NCI-H510A (cell line): Measurements from ENCODE around the gene TM9SF2.
"Not testable (repeated sequence)": the region's sequence is repeated elsewhere in the genome, so short reads cannot be mapped to it uniquely, and the experiment has no call there.

Experiments
- DNase-seq: peaks from one replicate; lab custom pipeline; 2025; lab: John Stamatoyannopoulos, UW

Gene TM9SF2, protein sequence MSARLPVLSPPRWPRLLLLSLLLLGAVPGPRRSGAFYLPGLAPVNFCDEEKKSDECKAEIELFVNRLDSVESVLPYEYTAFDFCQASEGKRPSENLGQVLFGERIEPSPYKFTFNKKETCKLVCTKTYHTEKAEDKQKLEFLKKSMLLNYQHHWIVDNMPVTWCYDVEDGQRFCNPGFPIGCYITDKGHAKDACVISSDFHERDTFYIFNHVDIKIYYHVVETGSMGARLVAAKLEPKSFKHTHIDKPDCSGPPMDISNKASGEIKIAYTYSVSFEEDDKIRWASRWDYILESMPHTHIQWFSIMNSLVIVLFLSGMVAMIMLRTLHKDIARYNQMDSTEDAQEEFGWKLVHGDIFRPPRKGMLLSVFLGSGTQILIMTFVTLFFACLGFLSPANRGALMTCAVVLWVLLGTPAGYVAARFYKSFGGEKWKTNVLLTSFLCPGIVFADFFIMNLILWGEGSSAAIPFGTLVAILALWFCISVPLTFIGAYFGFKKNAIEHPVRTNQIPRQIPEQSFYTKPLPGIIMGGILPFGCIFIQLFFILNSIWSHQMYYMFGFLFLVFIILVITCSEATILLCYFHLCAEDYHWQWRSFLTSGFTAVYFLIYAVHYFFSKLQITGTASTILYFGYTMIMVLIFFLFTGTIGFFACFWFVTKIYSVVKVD

DNA sequence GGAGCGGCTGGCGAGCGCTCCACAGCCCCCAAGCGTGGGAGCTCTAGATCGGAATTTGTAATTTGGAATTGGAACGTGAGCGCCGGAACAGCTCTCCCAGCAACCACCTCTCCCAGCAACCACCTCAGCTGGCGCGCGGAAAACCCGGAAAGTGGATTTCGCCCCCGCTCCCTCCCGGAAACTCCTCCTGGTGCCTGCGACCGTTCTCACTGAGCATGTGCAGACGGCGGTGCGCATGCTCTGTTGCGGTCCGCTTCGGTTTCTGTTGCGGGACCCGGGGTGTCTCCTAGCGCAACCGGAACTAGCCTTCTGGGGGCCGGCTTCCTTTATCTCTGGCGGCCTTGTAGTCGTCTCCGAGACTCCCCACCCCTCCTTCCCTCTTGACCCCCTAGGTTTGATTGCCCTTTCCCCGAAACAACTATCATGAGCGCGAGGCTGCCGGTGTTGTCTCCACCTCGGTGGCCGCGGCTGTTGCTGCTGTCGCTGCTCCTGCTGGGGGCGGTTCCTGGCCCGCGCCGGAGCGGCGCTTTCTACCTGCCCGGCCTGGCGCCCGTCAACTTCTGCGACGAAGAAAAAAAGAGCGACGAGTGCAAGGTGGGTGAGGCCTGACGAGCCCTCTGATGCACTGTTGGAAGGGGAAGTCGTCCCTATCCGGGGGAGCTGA, at the start of gene TM9SF2:
Gene TM9SF2 (plus strand): TSS at position 289 of the 664 bp plus-strand sequence. CDS start 135 bp downstream, at position 424.
- DNase-seq: peak; percentile 68

- no peak for DNase-seq
Measured at GRCh38 chr13:99454518-99455183, 46.6 kb upstream of the TM9SF2 start.

GRCh38 chr13:99459099-99459850, 42.0 kb upstream of the TM9SF2 start:
- DNase-seq: no peak

DNA sequence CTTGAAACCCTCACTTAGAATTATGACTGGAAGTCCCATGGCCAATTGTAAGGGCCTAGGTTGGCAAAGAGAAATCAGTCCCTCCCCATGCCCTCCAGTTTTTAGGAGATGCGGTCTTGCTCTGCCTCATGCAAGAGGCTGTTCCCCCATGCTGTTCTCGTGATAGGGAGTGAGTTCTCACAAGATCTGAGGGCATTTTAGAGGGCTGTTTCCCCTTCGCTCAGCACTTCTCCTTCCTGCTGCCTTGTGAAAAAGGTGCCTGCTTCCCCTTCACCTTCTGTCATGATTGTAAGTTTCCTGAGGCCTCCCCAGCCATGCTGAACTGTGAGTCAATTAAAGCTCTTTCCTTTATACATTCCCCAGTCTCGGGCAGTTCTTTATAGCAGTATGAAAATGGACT, 40.5 kb upstream of the TM9SF2 start:
- not testable (repeated sequence) for DNase-seq

DNA sequence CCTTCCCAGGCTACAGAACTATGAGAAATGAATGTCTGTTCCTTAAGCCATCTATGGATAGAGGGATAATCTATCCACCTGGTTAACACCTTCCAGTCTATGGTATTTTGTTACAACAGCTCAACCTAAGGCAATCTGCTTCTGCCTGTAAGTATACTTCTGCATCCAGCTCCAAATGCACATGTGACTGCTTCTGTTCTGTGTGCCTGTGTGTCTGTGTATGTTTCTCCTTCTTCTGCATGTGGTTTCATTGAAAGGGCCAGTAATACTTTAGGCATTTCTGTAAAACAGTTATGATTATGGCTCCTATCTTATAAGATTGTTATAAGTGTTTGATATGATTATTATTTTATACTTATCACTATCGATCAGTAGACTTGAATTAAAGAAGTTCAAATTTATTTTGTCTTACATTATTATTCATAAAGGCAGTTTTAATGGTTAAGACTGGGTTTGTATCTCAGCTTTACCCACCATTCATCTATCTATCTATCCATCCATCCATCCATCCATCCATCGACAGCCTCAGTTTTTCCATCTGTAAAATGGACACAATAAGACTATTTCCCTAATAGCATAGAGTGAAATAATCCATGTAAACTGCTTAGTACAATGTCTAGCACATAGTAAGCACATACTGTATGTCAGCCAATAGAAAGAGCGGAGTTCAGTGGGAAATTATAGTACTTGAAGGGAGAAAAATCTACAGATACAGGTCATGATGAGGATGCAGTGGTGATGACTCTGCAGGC, 37.5 kb upstream of the TM9SF2 start:
- no peak for DNase-seq

- DNase-seq: no peak
Measured at GRCh38 chr13:99464441-99464949, 36.8 kb upstream of the TM9SF2 start.

DNA sequence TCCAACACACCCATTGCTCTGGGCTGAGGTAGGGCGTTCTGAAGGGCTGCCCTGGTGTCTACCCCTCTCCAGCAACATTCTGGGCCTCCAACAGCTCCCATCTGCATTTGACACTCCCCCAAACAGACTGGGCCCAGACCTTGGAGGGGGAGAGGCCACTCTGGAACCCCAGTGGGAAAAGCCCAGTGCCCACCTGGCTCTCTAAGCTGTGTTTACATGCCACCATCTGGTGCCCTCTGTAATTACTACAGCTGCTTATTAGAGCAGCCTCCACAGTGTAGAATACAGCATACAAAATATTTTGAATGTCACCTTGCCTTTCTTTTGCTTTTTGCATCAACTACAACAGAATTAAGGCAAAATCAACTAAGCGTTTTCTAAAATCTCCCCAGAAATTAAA, 35.8 kb upstream of the TM9SF2 start:
- no peak for DNase-seq

- no peak for DNase-seq
Measured at GRCh38 chr13:99467764-99468163, 33.5 kb upstream of the TM9SF2 start.

DNA sequence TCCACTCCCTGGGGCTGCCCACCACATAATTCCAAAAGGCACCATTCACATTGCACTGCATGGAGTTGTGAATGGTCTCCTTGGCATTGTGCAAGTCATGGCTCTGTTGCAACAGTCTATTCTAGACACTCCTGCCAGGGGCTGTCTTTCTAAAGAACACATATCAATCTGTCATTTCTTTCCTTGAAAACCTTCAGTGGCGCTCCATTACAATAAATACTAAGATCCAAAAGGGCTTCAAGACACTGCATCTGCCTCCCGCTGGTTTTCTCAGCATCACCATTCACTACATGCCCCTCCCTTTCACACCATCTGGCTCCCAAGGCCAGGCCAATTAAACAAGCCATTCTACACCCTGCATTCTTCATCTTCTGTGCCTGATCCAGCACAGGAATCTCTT, 32.2 kb upstream of the TM9SF2 start:
- no peak for DNase-seq

DNA sequence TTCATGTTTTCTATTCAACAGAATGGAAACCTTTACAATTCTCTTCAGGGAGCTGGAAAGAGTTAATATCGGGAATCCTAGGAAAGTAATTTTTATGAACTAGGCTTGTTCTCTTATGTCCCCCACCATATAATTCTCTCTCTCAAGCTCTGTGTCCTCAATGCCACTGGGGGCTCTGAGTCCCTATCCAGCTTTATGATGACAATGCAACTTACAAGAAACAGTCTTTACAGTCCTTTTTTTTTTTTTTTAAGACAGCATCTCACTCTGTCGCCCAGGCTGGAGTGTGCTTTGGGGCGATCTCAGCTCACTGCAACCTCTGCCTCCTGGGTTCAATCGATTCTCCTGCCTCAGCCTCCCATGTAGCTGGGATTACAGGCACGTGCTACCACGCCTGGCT, 31.2 kb upstream of the TM9SF2 start:
- no peak for DNase-seq

DNA sequence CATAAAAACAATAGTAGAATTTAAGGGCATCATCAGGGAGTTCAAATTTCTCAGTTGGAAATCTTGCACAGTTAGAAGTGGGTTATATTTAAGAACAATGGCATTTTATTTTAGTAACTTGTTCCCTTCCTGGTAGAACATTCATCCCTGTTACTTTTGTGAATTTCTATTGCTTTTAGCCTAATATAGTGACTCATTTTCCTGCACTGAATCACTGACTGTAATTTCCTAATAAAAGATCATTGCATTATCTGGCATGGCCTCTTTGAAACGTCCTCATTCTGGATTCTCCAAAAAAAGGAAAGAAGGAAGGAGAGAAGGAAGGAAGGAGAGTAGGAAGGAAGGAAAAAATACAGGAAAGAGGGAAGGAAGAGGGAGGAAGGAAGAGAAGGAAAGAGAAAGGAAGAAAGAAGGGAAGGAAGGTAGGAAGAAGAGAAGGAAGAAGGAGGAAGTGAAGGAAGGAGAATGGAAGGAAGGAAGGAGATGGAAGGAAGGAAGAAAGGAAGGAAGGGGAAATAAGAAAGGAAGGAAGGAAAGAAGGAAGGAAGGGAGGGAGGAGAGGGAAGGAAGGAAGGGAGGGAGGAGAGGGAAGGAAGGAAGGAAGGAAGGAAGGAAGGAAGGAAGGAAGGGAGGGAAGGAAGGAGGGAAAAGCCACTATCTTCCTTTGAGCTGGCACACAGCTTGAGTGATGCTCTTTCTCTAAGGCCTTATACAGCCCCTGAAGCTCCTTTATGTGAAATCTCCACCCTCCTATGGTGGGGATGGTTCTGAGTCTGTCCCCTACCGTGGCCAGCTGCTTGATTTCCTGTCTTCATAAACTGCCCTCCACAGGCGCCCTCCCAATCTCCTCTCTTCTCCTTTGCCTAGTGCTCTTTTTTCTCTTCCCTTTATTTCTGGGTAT, 29.8 kb upstream of the TM9SF2 start:
- DNase-seq: no peak

DNA sequence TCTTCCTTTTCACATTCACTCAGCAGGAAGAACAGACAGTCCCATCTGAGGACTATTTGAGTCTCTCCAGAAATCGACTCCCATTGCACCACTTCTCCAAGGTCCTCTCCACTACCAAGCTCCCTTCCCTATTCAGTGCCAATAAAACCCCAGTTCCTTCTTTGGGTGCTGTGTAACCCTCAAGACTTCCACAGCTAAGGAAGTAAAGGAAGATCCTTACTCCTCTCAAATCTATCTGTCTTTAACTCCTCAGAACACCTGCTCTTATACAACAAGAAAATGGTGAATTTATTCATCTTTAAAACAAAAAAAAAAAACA, 29.2 kb upstream of the TM9SF2 start:
- DNase-seq: no peak

DNA sequence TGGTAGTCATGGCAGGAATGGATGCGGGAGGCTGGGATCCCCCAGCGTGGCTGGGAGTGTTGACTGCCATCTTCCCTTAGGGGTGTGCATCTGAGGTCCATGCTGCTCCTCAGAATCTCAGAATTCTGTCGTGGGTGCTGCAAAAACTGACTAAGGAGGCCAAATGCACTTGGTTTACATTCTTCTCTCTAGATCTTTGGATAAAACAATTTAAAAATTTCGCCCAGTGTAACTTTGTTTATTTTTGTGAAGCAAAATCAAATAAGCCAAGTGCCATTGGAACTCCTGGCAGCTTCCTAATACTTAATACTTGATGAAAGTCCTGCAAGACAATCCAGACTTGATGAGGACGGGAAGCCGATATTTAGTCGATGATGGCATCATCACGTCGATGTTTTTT, 27.8 kb upstream of the TM9SF2 start:
- DNase-seq: no peak

- no peak for DNase-seq
Measured at GRCh38 chr13:99476648-99477047, 24.6 kb upstream of the TM9SF2 start.

GRCh38 chr13:99477493-99477892, 23.8 kb upstream of the TM9SF2 start:
- DNase-seq: no peak

DNA sequence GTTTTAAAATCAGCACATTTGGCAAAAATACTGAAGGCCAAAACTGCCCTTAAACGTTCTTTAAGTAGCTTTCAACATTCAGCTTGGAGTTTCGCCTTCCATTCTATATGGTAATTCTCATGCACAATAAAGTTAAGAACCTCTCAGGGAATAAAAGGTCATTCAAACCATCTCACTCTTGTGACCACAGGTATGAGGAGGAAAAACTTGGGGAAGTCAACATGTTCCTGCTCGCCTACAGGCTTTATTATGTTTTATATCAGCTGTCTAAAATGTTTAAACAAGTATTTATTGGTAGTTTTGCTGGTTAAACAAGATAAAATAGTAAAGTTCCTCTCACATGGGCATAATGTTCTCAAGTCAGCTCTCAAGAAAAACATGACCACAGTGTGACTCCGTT, 19.9 kb upstream of the TM9SF2 start:
- DNase-seq: no peak

DNA sequence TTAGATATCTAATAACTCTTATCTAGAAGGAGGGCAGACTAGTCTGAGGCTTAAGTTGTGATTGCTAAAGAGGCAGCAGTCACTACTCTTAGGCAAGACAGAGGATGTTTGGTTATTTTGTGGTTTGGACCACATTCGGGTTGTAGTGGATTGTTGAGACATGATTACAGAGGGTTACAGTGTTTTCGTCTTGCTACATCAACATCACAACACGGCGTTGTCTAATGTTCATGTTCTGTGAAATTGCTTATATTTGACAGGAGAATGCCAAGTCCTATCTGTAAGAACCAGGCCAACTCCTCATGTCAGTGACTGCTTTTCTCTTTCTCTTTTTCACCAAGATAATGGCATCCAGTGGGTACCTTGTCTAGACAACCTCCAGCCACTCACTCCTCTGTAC, 16.8 kb upstream of the TM9SF2 start:
- DNase-seq: no peak

GRCh38 chr13:99486996-99487395, 14.3 kb upstream of the TM9SF2 start:
- no peak for DNase-seq

DNA sequence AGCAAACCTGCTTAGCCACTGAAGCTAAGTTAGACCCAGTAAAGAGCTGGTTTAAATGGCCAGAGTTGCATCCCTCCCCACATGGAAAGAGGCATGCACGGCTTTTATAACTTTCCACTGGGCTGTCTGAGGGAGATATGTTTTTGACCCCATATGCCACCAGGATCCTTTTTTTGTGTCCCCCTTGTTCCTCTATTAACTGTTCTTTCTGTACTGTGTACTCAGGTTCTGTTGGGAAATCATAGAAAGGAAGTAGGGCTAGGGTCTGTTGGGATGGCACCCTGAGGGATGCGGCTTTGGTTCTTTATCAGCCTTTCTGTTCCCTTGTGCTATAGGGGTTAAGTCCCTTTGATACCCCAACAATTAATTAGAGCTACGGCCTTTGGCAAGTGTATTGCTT, 12.2 kb upstream of the TM9SF2 start:
- DNase-seq: no peak

- not testable (repeated sequence) for DNase-seq
Measured at GRCh38 chr13:99491750-99492149, 9.5 kb upstream of the TM9SF2 start.
